ENCODE results near the gene SLC9A5. TPM values are rescaled to one million over a fixed set of nuclear protein-coding genes. Genes with fewer than 3 reads are reported as not detected.

The SLC9A5 gene
- total RNA-seq, 1 experiment from 2014 or later = 1.1 TPM

- H4K20me1 ChIP-seq (ENCODE audit: low read length) = no peaks in the 10 kb centered on the region
- H3K9me3 ChIP-seq (ENCODE audit: low read length) = no peaks in the 10 kb centered on the region
- peak overlapping the region; percentile 60 for H3K9ac ChIP-seq (ENCODE audit: low read length)
- H3K4me1 ChIP-seq (ENCODE audit: insufficient read depth, low read length) = peaks cover 60% of the 10 kb centered on the region
- CTCF ChIA-PET = interaction anchor here (1.1 to 1.4 kb wide), 3 partner anchors 31 to 153 kb away, joined by 3 to 5 read pairs (median 4); no protein-coding TSS in a partner anchor
- H3K27ac ChIP-seq (ENCODE audit: low read length) = peak overlapping the region; percentile 88
- BruUV-seq (replicated peaks) = no TSS peak
- peak overlapping the region; percentile 95 for H3K4me2 ChIP-seq (ENCODE audit: low read length)
- POLR2A ChIA-PET (ENCODE audit: unreplicated experiment) = interaction anchor here (0.6 kb wide), 3 partner anchors 57 to 478 kb away, joined by 3 to 8 read pairs (median 4); no protein-coding TSS in a partner anchor
- TF ChIP-seq EZH2phosphoT487 (IDR thresholded peaks at IDR 0.05; ENCODE audit: borderline replicate concordance, low read length) = no peak
- TF ChIP-seq, protein P1, sequence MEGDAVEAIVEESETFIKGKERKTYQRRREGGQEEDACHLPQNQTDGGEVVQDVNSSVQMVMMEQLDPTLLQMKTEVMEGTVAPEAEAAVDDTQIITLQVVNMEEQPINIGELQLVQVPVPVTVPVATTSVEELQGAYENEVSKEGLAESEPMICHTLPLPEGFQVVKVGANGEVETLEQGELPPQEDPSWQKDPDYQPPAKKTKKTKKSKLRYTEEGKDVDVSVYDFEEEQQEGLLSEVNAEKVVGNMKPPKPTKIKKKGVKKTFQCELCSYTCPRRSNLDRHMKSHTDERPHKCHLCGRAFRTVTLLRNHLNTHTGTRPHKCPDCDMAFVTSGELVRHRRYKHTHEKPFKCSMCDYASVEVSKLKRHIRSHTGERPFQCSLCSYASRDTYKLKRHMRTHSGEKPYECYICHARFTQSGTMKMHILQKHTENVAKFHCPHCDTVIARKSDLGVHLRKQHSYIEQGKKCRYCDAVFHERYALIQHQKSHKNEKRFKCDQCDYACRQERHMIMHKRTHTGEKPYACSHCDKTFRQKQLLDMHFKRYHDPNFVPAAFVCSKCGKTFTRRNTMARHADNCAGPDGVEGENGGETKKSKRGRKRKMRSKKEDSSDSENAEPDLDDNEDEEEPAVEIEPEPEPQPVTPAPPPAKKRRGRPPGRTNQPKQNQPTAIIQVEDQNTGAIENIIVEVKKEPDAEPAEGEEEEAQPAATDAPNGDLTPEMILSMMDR (conservative IDR thresholded peaks at IDR 0.05; ENCODE audit: low read depth, low read length) = peak; percentile 43
- peak overlapping the region; percentile 64 for H2AFZ ChIP-seq (ENCODE audit: low read length)
- H3K79me2 ChIP-seq (ENCODE audit: low read length) = peaks cover 48% of the 10 kb centered on the region
- H3K4me3 ChIP-seq (ENCODE audit: low read length) = peak overlapping the region; percentile 89
- peaks cover 15% of the 10 kb centered on the region for H3F3A ChIP-seq (ENCODE audit: low read length, unreplicated experiment)
- no peaks in the 10 kb centered on the region for H3K36me3 ChIP-seq (ENCODE audit: low read depth, low read length)
- no peaks in the 10 kb centered on the region for H3K27me3 ChIP-seq (ENCODE audit: low read length)
- intact Hi-C loops (cut with micrococcal nuclease) = loop anchor here (10.0 kb wide), 1 partner anchor 51 kb away; the partner anchor contains the start of genes E2F4, ELMO3 and EXOC3L1
- no peaks in the 10 kb centered on the region for H3K9me2 ChIP-seq (replicated peaks; ENCODE audit: low read length)
- peak; percentile 55 for DNase-seq
- ATAC-seq = peak; percentile 11
Measured at GRCh38 chr16:67246081-67246755, 2.6 kb upstream of the SLC9A5 start.

GRCh38 chr16:67246756-67247191 lies 2.0 kb upstream of the SLC9A5 start:
- ChIA-PET POLR2A (ENCODE audit: unreplicated experiment) (interaction anchor here (0.6 to 0.7 kb wide), 4 partner anchors 64 to 479 kb away, joined by 3 to 8 read pairs (median 4); no protein-coding TSS in a partner anchor), CTCF (interaction anchor here (0.6 to 1.7 kb wide), 7 partner anchors 14 to 226 kb away, joined by 3 to 21 read pairs (median 5); no protein-coding TSS in a partner anchor)
- Histone ChIP-seq H3K36me3 (ENCODE audit: low read depth, low read length) (no peaks in the 10 kb centered on the region), H3F3A (ENCODE audit: low read length, unreplicated experiment) (peaks cover 10% of the 10 kb centered on the region), H3K27ac (ENCODE audit: low read length) (peak overlapping the region; percentile 16), H3K9ac (ENCODE audit: low read length) (peak overlapping the region; percentile 72), H3K79me2 (ENCODE audit: low read length) (peaks cover 48% of the 10 kb centered on the region), H3K9me3 (ENCODE audit: low read length) (no peaks in the 10 kb centered on the region), H3K4me2 (ENCODE audit: low read length) (peak overlapping the region; percentile 95), H3K4me1 (ENCODE audit: insufficient read depth, low read length) (peaks cover 54% of the 10 kb centered on the region), H3K4me3 (ENCODE audit: low read length) (peak overlapping the region; percentile 89), H3K9me2 (replicated peaks; ENCODE audit: low read length) (no peaks in the 10 kb centered on the region), H2AFZ (ENCODE audit: low read length) (peak overlapping the region; percentile 70), H3K27me3 (ENCODE audit: low read length) (no peaks in the 10 kb centered on the region), H4K20me1 (ENCODE audit: low read length) (no peaks in the 10 kb centered on the region)
- TF ChIP-seq, protein P1 (conservative IDR thresholded peaks at IDR 0.05; ENCODE audit: low read depth, low read length) = no peak
- TF ChIP-seq EZH2 (IDR thresholded peaks at IDR 0.05; ENCODE audit: low read length, unreplicated experiment) (no peak), EZH2phosphoT487 (IDR thresholded peaks at IDR 0.05; ENCODE audit: borderline replicate concordance, low read length) (no peak)
- intact Hi-C loops (cut with micrococcal nuclease) = loop anchor here (10.0 kb wide), 1 partner anchor 52 kb away; the partner anchor contains the start of genes E2F4, ELMO3 and EXOC3L1
- BruUV-seq (replicated peaks) = TSS peak; percentile 25
- peak; percentile 40 for ATAC-seq
- DNase-seq = peak; percentile 83

Data from PC-3 (cell line).